GM21390 (cell line): ENCODE results near the gene BLACAT1.
"Not testable (repeated sequence)": the region's sequence is repeated elsewhere in the genome, so short reads cannot be mapped to it uniquely, and the experiment has no call there.

Experiments used
- ATAC-seq: cut with Tn5 transposase; IDR thresholded peaks from one replicate; pipeline ENCODE4 v1.9.1; 2021; ENCODE audit not compliant: unreplicated experiment

Gene BLACAT1

GRCh38 chr1:205484985-205485967, 29.4 kb upstream of the BLACAT1 start:
- ATAC-seq: no peak

GRCh38 chr1:205483372-205483771, 27.5 kb upstream of the BLACAT1 start:
- ATAC-seq: no peak

DNA sequence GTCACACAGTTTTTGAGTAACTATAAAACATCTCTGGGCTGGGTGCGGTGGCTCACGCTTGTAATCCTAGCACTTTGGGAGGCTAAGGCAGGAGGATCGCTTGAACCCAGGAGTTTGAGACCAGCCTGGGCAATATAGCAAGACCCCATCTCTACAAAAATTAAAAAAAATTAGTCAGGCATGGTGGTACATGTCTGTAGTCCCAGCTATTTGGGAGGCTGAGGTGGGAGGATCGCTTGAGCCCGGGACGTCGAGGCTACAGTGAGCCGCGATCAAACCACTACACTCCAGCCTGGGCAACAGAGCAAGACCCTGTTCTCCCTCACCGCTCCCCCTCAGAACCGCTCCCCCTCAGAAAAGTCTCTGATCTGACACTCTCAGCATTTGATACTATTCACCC, 26.7 kb upstream of the BLACAT1 start:
- not testable (repeated sequence) for ATAC-seq

DNA sequence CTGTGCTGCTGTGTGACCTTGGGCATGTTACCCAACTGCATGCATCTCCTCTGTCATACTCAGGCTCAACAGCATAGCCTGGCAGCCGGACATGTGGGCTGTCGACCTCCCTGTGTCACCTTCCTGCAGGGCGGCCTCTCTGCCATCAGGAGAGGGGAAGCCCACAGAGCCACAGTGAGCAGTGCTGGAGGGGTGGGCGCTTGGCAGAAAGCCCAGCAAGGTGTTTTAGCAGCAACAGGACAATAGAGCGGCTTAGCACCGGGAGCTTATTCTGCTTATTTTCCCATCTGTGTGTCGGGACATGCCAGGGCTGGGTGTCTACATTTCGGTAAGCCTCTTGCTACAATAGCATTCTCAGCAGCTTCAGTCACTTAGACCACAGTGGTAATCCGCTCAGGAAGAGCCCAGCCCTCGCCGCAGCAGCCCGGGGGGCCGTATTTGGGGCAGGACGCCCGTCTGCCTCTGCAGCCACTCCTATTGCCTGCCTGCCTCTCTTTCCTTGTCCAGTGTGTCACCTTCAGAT, 25.8 kb upstream of the BLACAT1 start:
- ATAC-seq: no peak

DNA sequence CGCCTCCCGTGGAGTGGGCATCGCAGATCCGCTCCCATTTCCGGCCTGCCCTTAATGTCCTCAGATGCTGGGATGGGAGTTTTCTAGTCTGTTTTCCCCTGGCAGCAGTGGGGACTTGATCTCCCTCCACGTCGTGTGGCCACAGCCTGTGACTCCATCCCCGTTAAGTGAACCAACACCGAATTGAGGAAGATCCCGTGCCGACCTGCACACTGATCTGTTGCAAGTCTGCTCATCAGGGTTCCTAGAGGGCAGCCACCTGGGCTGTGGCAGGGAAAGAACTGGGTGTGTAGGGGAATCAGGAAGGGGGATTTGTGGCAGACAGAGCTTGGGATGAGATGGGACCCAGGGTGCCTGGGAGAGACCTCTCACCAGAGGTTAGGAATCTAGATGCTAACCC, 25.4 kb upstream of the BLACAT1 start:
- ATAC-seq: no peak

DNA sequence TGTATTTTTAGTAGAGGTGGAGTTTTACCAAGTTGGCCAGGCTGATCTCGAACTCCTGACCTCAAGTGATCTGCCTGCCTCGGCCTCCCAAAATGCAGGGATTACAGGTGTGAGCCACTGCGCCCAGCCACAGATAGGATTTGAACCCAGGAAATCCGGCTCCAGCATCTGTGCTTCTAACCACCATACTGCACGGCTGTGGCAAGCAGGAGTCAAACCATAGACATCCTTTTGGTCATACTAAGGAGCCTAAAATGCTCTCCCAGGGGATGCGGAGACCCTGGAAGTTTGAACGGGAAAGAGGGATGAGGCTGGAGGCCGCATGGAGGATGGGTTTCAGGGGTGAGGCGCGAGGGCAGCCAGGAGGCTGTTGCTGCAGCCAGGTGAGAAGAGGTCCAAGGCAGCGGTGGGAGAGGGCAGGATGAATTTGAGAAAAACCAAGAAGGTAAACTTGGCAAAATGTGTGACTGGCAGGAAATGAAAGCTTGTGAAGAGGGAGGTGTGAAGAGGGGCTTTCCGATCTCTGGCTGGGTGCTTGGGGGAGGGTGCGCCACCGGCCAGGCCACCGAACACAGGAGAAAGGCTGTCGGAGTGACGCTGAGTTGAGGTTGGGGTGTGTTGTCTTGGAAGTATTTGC, 24.6 kb upstream of the BLACAT1 start:
- ATAC-seq: no peak

GRCh38 chr1:205478985-205479384, 23.1 kb upstream of the BLACAT1 start:
- ATAC-seq: not testable (repeated sequence)

DNA sequence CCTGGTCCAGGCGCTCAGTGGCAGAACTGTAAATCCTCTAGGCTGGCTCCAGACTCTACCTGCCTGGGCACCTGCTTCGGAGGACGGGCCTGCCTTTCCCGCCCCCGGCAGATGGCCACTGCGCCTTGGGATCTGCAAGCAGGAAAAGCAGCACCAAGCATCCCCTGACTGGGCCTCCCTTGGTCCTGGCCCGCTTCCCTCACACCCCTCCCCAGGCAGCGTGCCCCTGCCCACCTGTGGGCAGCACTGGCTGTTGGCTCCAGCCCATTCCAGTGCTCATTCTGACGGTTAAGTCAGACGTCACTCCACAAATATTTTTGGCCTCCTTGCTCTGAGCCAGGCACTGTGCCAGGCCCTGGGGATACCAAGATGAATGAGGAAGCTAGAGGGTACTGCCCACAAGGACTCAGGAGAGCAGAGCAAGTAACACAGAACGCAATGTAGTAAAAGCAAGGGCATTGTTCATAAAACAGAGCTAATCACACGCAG, 22.0 kb upstream of the BLACAT1 start:
- ATAC-seq: no peak

DNA sequence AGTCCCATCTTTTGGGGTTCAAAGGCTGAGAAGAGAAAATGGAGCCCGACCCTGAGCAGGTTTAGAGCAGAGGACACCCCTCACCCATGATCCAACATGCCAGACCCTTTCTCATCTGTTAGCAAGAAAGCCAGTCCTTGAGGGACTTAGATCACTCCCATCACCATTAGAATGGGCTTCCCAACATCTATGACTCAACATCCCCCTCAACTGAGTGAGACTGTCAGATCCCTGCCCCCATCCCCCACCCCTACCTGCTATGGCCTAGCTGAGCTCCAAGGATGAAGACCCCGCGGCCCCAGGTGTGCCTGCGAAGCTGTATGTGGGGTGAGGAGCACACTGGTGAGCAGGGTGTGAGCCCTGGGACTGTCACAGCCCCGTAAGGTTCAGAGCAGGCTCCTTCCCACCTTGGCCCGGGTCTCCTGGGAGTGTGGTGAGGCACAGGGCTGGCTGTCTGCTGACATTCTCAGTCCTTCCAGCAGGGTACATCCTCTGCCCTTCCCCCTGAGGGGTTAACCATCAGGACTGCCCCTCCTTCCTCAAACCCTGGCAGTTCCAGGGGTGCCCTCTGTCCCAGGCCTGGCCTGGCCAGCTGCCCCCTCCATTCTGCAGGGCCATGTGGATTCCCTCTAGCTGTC, 21.4 kb upstream of the BLACAT1 start:
- ATAC-seq: no peak

GRCh38 chr1:205476648-205477047, 20.8 kb upstream of the BLACAT1 start:
- no peak for ATAC-seq

DNA sequence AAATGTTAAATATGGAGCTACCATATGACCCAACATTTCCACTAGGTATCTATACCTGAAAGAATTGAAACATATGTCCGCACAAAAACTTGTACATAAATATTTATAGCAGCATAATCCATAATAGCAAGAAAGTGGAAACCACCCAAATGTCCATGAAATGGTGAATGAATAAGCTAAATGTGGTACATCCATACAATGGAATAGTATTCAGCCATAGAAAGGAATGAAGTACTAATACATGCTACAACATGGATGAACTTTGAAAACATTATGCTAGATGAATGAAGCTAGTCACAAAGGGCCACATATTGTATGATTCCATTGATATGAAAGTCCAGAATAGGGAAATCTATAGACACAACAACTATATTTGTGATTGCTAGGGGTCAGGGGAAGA, 20.0 kb upstream of the BLACAT1 start:
- no peak for ATAC-seq

GRCh38 chr1:205474571-205474970, 18.7 kb upstream of the BLACAT1 start:
- ATAC-seq: no peak

DNA sequence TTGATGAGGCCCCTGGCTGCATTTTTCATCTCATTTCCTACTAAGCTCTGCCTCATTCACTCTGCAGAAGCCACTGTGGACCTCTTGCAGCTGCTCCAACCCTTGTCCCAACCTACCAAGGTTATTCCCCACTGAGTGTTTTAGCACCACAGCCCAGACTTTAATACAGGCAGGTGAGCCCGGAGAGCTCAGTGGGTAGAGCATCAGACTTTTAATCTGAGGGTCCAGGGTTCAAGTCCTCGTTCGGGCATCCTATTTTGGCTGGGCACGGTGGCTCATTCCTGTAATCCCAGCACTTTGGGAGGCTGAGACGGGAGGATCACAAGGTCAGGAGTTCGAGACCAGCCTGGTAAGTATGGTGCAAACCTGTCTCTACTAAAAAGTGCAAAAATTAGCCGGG, 18.1 kb upstream of the BLACAT1 start:
- no peak for ATAC-seq

GRCh38 chr1:205473475-205473874, 17.6 kb upstream of the BLACAT1 start:
- no peak for ATAC-seq

DNA sequence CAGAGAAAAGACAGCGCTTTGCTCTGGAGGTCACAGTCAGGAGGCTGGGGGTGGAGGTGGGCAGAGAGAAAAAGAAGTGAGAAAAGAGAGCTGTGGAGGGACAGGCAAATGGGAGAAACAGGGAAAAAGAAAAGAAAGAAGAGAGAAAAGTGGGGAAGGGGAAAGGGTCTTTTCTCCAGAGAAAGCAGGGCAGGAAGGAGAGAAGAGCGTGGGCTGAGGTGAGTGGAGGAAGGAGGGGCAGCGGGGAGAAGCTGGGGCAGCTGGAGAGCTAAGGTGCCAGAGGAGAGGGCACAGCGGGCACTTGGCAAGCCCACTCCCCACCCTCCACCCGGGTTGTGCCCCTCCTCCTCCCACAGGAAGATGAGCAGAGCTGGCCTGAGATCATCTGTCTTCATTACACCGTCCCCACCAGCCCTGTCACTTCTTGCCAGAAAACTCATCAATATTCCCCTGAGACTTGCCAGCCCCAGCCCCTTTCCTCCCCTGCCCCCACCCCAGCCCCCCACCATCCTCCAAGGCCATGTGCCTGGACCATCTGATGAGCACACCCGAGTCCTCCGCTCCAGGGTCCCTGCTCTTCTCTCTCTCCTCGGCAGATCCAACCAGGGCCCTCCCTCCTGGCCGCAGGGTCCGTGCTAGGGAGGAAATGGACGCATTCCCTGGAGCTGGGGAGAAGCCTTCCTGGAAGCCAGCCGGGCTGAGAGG, 17.0 kb upstream of the BLACAT1 start:
- no peak for ATAC-seq

DNA sequence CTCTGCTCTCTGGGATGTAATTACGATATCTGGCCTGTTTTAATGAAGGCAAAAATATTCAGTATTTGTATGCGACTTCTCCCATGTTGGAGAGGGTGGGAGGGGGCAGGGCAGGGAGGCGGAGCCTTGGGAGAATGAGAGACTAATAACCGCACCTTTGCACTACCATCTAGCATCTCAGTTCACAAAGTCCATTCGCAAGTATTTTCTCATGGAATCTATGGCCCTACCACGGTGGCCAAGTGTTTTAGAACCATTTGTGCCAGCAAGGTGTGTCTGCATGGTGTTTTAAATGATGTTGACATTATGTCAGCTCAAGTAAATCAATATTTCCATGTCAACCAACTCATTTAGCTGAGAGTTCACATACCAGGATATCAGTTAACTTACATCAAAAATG, 14.3 kb upstream of the BLACAT1 start:
- no peak for ATAC-seq

DNA sequence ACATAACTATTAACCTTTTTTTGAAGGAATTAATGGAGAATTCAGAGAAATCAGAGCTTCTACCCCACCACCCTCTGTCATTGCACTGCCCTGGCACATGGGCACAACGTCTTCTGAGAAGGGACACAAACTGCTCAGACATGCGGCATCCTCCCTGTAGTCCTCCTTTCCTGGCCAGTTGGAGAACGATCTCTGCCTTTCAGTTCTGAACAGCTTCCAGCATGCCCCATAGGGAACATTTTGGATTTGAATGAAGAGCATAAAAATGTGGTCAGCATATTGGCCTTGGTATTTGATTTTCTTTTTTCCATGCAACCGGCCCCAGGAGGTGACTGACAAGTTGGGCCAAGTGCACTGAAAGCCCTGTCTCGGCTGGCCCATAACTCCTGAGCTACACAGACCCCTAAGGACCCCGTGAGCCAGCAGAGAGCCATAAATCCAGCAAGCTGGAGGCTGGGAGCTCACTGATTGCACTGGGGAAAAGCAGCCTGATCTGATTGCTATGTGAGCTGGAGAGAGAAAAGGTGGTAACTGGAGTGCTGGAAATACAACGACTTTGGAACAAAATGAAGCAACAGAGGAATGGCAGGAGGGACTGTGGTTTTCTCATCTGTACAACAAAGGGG, 10.9 kb upstream of the BLACAT1 start:
- no peak for ATAC-seq

DNA sequence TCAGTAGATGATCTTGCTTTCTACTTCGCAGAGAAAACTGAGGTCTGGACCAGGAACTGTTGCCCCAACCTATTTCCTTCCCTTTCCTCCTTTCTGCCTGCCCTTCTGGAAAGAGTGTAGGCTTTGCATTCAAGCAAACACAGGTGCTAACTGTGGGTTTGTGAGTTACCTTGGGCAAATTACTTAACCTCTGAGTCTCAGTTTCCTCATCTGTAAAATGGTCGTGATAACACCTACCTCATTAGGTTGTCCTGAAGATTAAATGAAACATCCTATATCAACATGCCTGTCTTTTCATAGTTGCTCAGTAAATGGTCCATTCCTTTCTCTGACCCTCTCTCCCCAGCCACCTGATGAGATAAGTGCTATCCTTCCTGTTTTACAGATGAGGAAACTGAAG, 9.5 kb upstream of the BLACAT1 start:
- no peak for ATAC-seq

DNA sequence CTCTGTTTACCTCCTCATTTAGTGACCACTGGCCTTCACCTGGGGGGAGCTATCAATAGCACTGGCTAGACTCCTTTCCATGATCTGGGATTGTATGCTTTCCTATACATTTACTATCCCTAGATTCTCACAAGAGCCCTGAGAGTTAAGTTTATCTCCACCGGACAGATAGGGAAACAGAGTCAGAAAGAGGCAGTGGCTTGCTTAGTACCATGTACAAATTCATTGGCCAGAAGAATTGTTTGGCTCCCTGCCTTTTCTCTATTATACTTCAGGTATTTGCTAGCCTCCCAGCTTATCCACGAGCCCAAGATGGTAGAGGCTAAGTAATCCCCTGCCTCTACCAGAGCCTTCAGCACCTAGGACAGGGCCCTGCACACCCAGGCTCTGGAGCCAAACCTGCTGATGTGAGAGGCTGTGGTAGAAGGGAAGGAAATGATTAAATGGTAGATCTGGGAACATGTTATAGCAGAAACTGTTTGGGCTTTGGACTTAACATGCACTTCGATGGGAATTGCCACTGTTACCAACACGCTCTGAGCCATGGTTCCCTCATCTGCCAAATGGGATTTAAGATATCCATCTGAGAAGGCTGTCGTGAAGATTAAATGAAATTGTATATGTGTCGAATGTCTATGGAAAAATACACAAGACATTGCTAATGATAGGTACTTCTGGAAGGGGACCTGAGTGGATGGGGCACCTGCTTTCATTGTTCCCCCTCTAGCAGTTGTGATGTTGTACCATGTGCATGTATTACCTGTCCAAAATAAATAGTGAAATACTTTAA, 3.1 kb upstream of the BLACAT1 start:
- ATAC-seq: no peak
